Glomerular visceral epithelial cell (primary cell): ENCODE data around the gene RAB19.

Experiments used
- DNase-seq: peaks from one replicate; pipeline ENCODE4 v3.0.0-alpha.2; 2016; ENCODE audit errors: extremely low spot score

RAB19 gene, protein sequence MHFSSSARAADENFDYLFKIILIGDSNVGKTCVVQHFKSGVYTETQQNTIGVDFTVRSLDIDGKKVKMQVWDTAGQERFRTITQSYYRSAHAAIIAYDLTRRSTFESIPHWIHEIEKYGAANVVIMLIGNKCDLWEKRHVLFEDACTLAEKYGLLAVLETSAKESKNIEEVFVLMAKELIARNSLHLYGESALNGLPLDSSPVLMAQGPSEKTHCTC

DNA sequence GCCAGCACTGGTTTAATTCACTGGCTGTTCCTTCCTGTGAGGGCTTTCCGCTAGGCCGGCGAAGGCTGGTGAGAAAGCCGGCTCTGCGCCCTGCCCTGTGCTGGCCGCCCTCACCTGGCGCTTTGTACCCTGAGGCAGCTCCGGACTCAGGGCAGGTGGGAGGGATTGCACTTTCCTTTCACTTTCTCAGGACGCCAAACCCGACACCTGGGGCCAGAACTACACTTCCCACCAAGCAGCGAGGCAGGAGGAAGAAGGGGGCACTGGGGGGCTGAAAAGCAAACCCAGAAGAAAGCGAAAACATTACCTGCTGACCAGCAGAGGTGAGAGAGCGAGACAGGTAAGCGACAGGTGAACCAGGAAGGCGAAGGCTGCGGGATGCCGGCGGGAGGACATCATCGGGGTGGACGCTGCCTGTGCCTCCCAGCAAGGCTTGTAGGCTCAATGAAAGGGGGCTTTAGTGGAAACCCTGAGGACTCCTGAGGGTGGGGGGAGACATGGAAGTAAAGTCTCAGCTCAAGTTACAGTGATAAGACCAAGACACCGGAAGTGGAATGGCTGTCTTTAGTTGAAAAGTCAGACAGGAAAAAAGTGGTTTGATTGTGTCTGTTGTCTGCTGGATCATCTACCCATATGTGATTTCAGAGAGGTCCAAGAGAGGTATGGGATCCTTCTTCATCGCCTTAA lies at the start of gene RAB19:
Gene RAB19, plus strand, starts transcription at position 181 of the 687 bp plus-strand sequence. CDS start 3,589 bp downstream, outside the sequence.
- DNase-seq, result no peak

DNA sequence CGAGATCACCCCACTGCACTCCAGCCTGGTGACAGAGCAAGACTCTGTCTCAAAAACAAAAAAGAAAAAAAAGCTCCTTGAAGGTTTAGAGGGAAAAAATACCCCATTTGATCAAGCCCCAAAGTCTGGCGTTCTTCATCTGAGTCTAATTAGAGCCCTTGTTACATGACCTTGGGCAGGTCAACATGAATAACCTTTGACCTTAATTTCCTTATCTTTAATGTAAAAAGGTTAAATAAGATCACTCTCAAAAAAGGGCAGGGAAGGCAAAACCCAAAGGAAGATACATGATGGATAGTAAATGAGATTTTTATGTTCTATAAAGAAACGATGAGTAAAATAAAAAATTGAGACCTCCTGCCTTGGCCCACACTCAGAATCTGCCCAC lies 45.8 kb upstream of the RAB19 start:
- no peak for DNase-seq

DNA sequence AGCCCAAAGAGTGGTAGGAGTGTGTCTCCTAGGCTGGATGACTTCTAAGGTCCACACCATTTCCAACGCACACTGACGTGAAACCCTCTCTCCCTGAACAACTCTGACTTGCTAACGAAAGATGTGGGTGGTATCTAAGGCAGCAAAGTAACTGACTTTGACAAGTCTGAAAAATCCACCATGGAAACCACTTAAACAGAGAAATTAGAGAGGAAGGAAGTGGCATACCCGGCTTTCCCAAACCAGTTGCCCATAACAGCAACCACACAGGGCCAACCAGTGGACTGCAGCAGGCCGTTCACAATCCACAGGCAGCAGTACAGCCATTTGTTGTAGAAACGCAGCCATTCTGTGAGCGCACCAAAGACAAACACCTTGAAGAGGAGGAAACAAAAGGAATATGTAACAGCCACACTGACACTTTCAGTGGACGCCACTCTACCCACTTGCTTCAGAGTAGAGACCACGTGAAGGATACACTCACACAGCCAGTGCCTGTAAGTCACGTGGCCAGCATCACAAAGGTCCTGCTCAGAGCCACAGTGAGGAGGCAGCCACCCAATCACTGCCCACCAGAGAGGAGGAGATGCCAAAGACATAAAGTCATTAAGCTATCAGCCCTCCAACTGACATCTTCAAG lies 45.3 kb upstream of the RAB19 start:
- DNase-seq, result no peak

DNA sequence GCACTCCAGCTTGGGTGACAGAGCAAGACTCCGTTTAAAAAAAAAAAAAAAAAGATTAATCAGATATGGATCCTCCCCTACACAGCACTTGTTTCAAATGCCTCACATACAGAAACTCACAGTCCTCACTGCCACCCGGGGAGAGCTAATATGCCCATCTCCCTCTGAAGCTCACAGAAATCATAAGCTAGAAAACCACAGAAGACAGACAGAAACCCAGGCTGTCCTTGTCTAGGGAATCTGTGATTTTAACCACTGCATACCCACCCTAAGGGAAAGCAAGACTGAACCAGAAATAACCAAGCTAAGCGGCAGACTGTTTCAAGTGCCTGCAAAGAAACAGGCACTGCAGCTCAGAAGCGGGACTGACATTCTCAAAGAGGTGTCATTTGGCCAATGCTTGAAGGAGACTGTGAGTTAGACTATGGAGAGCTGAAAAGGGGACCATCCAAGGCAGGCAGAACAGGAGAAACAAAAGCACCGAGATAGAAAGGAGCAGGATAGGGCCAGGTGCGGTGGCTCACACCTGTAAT lies 43.1 kb upstream of the RAB19 start:
- no peak for DNase-seq

DNA sequence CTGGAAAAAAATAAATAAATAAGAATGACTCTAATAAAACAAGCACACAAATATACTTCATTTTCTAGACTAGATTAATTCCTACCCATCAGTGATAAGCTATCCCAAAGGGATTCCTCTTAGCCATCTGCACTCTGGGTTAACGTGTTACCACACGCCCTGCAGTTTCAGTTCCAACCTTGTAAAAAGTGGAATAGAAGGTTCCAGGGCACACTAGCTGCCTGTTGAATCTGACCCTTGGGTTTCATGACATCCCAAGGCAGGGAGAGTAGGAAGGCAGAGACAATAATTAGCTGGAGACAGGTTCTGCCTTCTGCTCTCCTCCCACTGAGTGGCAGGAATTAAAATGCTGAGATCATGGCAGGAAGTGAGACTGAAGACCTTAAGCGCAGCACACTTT lies 39.0 kb upstream of the RAB19 start:
- no peak for DNase-seq

DNA sequence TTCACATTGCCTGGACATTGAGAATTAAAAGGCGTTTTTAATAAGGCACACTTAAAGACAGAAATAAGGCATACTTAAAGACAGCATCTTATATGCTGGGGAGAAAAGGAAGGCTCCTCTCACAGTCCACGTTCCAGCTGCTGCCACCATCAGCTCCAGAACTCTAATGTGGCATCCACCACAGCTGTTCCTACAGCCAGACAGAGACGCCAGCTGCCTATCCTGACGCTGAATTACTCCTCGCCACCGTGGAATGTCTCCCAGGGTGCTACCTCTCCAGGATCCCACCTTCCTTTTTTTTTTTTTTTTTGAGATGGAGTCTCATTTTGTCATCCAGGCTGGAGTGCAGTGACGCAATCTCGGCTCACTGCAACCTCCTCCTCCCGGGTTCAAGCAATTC lies 36.3 kb upstream of the RAB19 start:
- DNase-seq, result peak; percentile 39

DNA sequence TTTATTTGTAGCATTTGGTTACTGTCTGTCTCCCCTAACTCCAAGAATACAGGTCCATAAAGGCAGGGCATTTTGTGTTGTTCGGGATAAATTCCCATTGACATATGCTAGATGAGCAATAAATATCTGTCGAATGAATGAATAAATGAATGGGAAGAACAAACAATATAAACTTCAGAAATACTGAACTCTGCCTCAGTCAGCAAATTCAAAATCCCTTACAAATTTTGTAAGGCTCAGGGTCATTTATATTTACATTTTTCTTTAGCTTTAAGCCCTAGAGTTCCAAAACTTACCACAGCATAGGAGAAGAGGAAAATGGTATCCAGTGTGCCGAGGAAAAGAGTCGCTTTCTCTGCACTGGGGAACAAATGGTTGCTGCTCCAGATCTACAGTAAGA lies 34.6 kb upstream of the RAB19 start:
- DNase-seq, result no peak

DNA sequence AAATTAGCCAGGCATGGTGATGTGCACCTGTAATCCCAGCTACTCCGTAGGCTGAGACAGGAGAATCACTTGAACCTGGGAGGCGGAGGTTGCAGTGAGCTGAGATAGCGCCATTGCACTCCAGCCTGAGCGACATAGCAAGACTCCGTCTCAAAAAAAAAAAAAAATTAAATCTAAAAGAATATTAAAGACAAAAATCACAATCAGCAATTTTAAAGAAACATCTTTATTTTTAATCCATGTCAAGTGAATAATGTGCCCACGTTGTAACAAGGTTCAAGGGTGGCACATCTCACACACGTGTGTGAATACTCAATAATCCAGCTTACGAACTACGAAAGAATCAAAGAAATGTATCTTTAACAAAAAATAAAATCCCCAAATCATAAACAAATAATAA lies 28.5 kb upstream of the RAB19 start:
- DNase-seq, result no peak

DNA sequence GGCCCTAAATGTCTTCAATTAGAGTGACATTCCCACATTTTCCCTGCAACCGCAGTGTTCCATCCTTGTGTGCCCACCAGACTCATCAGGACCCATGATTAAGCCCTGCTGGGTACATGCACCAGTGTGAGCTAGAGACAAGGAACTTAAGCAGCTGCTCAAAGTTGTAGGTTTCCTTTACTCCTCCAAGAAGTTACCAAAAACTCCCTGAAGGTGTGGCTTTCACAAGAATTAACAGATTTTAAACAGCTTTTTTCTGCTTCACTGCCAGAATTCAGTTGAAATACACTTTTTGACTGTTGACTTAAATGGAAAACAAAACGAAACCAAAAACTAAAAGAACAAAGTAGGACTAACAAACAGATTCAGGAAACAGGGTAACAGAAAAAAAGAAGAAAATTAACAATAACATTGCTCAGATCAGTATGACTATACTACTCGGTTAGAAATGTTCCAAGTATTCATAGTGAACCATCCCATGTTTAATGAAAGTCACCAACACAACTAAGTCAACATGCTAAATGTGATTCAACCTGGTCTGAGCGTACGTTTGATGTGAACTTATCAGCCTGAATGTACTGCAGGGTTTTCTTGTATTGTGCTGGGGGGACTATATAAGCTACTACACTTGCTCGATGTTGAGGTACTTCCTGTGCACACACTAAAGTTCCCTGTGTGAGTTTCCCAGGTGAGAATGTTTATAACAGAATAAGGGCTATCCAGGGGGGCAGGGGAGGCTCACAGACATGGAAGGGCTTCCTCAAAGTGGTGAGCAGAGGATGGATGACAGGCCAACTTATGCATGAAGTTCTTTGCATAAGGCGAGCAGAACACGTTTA lies 27.7 kb upstream of the RAB19 start:
- no peak for DNase-seq

DNA sequence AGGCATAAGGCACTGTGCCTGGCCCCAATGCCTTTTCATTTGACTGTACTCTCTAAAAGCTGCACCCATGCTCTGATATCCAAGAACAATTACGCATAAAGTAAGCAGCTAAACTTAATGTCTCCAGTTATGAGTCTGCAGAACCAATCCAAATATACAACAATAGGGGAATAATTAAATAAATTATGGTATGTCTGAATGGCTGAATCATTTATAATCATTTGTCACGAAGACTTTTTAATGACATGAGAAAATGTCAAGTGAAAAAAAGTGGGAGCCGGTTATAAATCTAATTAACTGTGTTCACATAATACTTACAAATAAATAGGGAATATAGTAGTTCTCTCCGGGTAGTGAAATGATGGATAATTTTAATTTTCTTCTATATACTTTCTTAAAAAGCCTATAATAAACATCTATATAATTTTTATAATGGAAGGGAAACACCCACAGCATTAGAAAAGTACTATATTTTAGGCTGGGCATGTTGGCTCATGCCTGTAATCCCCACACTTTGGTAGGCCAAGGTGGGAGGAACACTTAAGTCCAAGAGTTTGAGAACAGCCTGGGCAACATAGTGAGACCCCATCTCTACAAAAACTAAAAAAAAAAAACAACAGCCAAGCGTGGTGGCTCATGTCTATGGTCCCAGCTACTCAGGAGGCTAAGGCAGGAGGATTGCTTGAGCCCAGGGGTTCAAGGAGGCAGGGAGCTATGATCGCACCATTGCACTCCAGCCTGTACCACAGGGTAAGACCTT lies 19.7 kb upstream of the RAB19 start:
- DNase-seq, result no peak

DNA sequence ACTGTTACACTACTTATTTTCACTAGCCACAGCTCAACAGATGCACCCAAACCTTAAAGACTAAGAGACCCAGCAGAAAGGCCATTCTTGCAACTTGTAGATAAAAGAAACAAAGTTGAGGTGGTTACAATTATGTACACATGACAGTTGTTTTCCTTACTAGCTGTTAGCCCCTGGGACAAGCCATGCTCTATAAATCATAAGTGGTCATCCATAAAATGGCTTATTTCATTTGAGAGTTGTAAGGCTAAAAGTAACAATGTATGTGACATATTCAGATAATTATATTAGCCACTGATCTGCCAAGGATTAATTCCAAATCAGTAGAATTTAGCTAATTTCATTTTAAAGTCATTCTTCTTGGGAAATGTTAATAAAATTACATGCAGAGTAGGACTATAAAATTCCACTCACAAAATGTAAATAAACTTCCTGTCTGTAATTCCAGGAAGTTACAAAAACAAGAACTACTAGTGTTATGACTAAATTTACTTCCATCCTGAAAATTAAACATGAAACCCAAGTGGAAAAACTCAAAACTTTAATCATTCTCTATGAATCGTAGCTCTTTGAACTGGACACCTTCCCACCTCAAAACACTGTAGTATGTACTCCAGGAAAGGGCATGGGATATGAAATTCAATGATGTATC lies 18.8 kb upstream of the RAB19 start:
- DNase-seq, result no peak

DNA sequence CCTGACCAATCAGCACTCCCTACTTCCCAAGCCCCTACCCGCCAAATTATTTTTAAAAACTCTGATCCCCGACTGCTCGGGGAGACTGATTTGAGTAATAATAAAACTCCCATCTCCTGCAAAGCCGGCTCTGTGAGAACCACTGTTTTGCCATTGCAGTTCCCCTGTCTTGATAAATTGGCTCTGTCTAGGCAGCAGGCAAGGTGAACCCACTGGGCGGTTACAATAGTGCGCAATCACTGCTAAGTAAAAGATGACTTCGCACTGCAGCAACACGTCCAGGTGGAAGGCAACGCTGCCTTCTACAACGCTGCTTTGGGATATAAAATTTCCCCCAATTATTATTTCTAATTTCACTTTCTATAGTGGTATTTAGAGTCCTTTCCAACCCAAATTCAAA lies 14.4 kb upstream of the RAB19 start:
- no peak for DNase-seq

DNA sequence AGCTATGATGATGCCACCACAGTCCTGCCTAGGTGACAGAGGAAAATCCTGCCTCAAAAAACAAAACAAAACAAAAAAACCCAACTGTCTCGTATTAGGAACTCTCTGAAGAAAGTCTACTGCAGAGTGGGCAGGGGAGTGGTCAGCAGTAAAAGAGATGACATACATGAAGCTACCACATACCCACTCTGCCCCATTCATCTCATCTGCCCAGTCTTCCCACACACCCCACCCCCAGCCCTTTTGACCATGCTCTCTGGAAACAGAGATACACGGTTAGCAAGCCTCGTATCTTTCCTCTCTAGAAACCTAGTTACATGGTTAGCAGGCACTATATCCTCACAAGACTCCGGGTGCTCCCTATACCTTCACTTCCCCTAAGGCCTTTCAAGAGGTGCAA lies 13.8 kb upstream of the RAB19 start:
- no peak for DNase-seq

DNA sequence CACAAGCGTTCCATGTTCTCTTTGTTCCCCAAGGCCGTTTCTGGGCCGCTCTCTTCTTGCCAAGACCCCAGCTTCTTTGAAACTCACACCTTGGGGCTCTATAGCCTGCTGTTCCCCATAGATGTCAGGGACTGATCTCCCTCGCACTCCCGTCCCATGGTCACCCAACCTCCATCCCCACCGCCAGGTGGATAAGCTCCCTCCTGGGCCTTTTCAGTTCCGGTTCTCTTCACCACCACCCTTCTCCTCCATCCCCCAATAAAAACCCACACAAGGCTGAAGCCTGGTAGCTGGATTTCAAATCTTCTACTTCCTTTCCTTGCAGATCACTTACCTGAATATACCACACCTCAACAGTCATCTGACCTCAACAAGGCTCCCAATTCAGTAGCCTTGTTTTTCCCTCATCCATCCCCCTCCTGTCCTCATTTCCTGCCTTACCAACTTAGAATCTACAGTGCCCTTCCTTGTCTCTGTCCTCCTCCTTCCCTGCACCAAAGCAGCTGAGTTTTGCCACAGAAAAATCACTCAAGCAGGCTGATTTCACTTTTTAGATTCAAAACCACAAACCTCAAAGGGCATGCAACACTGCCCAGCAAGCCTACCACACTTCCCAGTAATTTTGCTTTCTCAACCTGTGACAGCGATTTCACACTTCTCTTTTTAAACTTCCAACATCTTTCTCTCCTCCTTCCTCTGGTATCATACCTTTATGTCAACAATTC lies 13.2 kb upstream of the RAB19 start:
- DNase-seq, result peak; percentile 86

DNA sequence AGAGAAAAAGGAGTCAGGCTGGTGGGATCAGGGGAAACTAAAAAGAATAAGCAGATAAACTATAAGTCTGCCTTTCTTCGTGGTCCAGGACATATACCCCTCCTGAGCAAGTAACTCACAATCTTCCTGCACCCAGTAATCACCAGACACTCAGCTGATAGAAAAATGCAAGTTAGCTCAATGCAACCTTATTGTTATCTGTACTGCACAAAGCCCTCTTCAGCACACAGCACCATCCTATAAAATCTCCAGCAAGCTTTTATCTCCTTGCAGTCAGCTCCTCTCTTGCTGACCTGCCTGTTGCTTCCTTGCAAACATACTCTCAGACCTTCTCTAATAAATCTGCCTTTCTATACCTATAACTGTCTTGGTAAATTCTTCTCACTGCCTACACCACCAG lies 12.2 kb upstream of the RAB19 start:
- no peak for DNase-seq

DNA sequence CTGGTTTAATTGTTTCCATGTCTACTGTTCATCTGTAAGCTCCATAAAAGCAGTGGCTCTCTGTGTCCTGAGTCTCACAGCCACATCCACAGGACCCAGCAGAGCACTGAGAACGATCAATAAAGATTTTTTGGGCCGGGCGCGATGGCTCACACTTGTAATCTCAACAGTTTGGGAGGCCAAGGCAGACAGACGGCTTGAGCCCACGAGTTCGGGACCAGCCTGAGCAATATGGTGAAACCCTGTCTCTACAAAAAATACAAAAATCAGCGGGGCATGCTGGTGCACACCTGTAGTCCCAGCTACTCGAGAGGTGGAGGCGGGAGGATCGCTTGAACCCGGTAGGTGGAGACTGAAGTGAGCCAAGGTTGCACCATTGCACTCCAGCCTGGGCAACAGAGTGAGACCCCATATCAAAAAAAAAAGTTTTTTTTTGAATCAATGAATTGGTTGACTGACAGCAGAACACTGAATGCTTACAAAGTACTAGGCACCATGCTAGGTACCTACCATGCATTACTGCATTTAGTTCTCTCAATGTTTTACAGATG lies 10.0 kb upstream of the RAB19 start:
- no peak for DNase-seq

DNA sequence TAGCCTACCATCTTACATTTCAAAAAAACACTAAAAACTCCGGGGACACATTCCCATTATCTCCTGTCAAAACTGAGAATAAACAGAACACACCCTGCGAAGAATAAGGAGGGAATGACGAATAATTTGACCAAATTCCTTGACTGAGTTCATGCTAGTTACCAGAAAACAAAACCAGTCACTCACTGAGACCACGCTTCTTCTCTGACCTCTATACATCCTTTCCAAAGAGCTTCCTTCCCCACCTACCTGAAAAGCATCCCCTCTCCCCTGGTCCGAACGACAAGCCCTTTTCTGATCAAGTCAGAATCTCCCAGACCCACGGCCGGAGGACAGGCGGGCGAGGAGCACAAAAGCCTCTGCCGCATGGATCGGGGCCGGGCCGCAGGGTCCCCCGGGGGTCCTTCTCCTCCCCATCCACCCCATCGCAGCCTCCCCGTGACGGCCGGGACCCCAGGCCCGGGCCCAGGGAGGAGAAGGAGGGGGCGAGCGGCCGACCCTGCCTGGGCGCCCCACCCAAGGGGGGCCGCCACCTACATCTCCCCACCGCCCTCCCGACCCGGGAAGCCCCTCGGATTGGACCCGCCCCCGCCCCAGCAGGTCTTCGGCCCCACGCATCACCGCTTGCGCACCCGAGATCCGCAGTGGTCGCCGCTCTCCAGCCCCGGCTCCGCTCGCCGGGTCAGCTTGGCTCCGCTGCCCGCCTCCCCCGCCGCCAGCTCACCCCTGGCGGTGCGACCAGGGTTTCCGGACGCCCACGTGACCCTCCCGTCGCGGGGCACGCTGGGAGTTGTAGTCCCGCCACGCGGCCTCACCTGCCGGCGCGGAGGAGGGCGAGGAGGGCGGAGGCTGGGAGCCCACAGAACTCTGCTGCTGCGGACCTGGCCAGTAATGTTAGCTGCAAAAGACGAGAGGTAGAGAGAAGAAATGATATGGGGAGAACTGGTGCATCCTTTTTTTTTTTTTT lies 5.8 kb upstream of the RAB19 start, which contains the start of gene SLC37A3:
Gene SLC37A3, minus strand, starts transcription at position 747 of the 967 bp plus-strand sequence. CDS start 16,004 bp downstream, outside the sequence.
- peak; percentile 73 for DNase-seq

DNA sequence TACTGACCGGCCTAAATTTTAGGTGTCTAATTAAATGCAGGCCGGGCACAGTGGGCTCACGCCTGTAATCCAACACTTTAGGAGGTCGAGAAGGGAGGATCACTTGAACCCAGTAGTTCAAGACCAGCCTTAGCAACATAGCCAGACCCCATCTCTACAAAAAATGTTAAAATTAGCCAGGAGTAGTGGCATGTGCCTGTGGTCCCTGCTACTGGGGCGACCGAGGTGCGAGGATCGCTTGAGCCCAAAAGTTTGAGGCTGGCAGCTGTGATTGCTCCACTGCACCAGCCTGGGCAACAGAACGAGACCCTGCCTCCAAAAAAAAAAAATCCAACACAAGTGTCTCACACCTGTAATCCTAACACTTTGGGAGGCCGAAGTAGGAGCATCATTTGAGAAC lies 5.0 kb upstream of the RAB19 start:
- DNase-seq, result no peak

DNA sequence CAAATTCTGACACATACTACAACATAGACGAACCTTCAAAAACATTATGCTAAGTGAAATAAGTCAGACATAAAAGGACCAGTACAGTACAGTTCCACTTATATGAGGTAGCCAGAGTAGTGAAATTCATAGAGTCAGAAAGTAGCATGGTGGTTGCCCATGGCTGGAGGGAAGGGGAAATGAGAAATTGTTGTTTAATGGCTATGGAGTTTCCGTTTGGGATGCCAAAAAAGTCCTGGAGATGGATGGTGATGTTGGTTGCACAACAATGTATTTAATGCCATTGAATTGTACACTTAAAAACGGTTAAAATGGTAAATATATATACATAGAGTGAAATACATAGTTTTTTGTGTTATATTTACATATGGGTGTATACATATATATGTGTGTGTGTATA lies 3.5 kb upstream of the RAB19 start:
- no peak for DNase-seq
